GM21447 (cell line): ENCODE data around the gene DENR.

Experiments used
- ATAC-seq: cut with Tn5 transposase; IDR thresholded peaks from one replicate; pipeline ENCODE4 v1.9.1; 2021; ENCODE audit not compliant: unreplicated experiment

DENR gene

GRCh38 chr12:122819209-122819785 is 66.7 kb downstream of the DENR start:
- no peak for ATAC-seq

DNA sequence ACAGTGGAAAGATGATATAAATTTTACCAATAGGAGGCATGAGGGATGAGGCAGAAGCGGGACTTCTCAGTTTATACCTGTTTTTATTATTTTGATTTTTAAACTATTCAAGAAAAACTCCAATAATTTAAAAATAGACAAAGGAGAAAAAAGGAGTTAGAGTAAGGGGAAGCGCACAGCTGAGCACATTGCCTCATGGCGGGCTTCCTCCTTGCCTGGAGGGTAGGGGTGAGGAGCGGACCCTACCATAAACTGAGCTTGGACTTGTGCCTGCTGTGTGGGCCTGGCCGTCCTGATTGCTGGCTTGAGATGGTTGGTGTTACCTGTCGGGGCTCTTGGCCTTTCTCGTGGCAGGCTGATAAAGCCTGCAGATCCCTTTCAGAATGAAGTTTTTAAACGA is 67.5 kb downstream of the DENR start:
- ATAC-seq: no peak
